Stimulated activated CD4-positive, alpha-beta T cell treated with anti-CD3 and anti-CD28 coated beads, Interleukin-1b, Interleukin-23, amount 100 ng/mL, for 1 hour (primary cell): Measurements from ENCODE around the gene PPP1CB.
A peak's percentile ranks its signal among the peaks of the same experiment; 100 is the strongest.
"Not testable (repeated sequence)": the region's sequence is repeated elsewhere in the genome, so short reads cannot be mapped to it uniquely, and the experiment has no call there.

Source experiments
- DNase-seq, 2 donors: peaks; one replicate each; pipeline ENCODE4 v3.0.0-alpha.2; 2020; ENCODE audit warnings: low read depth in 2 of 2

The PPP1CB gene

GRCh38 chr2:28778392-28778791 lies 26.8 kb downstream of the PPP1CB start:
- no peak for DNase-seq

GRCh38 chr2:28779001-28779400 lies 27.4 kb downstream of the PPP1CB start:
- DNase-seq = no peak

GRCh38 chr2:28780496-28780895 lies 28.9 kb downstream of the PPP1CB start:
- DNase-seq = no peak

GRCh38 chr2:28782423-28782822 lies 30.8 kb downstream of the PPP1CB start:
- DNase-seq = no peak

GRCh38 chr2:28784570-28784969 lies 32.9 kb downstream of the PPP1CB start:
- not testable (repeated sequence) for DNase-seq

- DNase-seq = no peak
Measured at GRCh38 chr2:28796620-28797019, 45.0 kb downstream of the PPP1CB start.

GRCh38 chr2:28801726-28802125 lies 50.1 kb downstream of the PPP1CB start:
- DNase-seq = no peak

GRCh38 chr2:28802975-28803429 lies 51.4 kb downstream of the PPP1CB start:
- no peak for DNase-seq

- no peak for DNase-seq
Measured at GRCh38 chr2:28809927-28810326, 58.3 kb downstream of the PPP1CB start.

- DNase-seq = peak; percentile 43 to 64
Measured at GRCh38 chr2:28810384-28811285, 59.0 kb downstream of the PPP1CB start, which contains the start of gene SPDYA. Gene SPDYA, plus strand, starts transcription at chr2:28810834. Its CDS starts 5,181 bp downstream, at chr2:28816015.

GRCh38 chr2:28818053-28818452 lies 66.4 kb downstream of the PPP1CB start:
- DNase-seq = no peak

GRCh38 chr2:28821295-28821958 lies 69.8 kb downstream of the PPP1CB start:
- DNase-seq = peak; percentile 8 to 29

- DNase-seq = no peak
Measured at GRCh38 chr2:28822036-28822435, 70.4 kb downstream of the PPP1CB start.

- no peak for DNase-seq
Measured at GRCh38 chr2:28824207-28824606, 72.6 kb downstream of the PPP1CB start.

- no peak for DNase-seq
Measured at GRCh38 chr2:28824870-28825269, 73.2 kb downstream of the PPP1CB start.

GRCh38 chr2:28828382-28828781 lies 76.8 kb downstream of the PPP1CB start:
- no peak for DNase-seq

GRCh38 chr2:28833740-28834470 lies 82.3 kb downstream of the PPP1CB start:
- no peak for DNase-seq

GRCh38 chr2:28835781-28836180 lies 84.2 kb downstream of the PPP1CB start:
- no peak for DNase-seq

- DNase-seq = no peak
Measured at GRCh38 chr2:28838971-28839370, 87.3 kb downstream of the PPP1CB start.

- DNase-seq = no peak
Measured at GRCh38 chr2:28842042-28842441, 90.4 kb downstream of the PPP1CB start.
